ENCODE results near the gene ANKRD52.

- no peak for TF ChIP-seq CTCF (IDR thresholded peaks at IDR 0.05)
- no peak for TF ChIP-seq POLR2A (IDR thresholded peaks at IDR 0.05)
Measured at GRCh38 chr12:56274299-56274698, 16.1 kb upstream of the ANKRD52 start.

Data from Peyer's patch (tissue), 4 donors.